BE2C (cell line): ENCODE results near the gene PTPRD.

Experiments
- DNase-seq: peaks from one replicate; pipeline ENCODE4 v3.0.0-alpha.2; 2020
- H3K27me3 ChIP-seq: fragments of 250-450 bp; sonication (Bioruptor Pico); 2 replicates; pipeline ENCODE4 v1.5.1; 2020; ENCODE audit warnings: mild to moderate bottlenecking
- H3K36me3 ChIP-seq: fragments of 250-450 bp; sonication (Bioruptor Pico); 2 replicates; pipeline ENCODE4 v1.5.1; 2020; ENCODE audit warnings: mild to moderate bottlenecking
- H3K4me1 ChIP-seq: fragments of 250-450 bp; sonication (Bioruptor Pico); 2 replicates; pipeline ENCODE4 v1.5.1; 2020
- H3K4me3 ChIP-seq: 2 replicates; pipeline ENCODE4 v1.5.1; 2011; ENCODE audit warnings: low read depth, low read length
- H3K9me3 ChIP-seq: fragments of 250-450 bp; sonication (Bioruptor Pico); 2 replicates; pipeline ENCODE4 v1.5.1; 2020
- CTCF ChIP-seq: IDR thresholded peaks from 2 replicates; pipeline ENCODE4 v1.5.1; 2012; ENCODE audit warnings: mild to moderate bottlenecking, low read depth, low read length

PTPRD gene

GRCh38 chr9:8821910-8822666 lies 1790.7 kb downstream of the PTPRD start:
- Histone ChIP-seq H3K9me3 (no peaks in the 10 kb centered on the region), H3K4me3 (no peak overlapping the region), H3K36me3 (no peaks in the 10 kb centered on the region), H3K27me3 (no peaks in the 10 kb centered on the region), H3K4me1 (no peaks in the 10 kb centered on the region)
- no peak for DNase-seq
- TF ChIP-seq CTCF: no peak

- Histone ChIP-seq H3K27me3 (no peaks in the 10 kb centered on the region), H3K36me3 (no peaks in the 10 kb centered on the region), H3K4me1 (no peaks in the 10 kb centered on the region), H3K4me3 (no peak overlapping the region), H3K9me3 (no peaks in the 10 kb centered on the region)
- no peak for TF ChIP-seq CTCF
- DNase-seq: no peak
Measured at GRCh38 chr9:8817335-8817734, 1795.5 kb downstream of the PTPRD start.

GRCh38 chr9:8816361-8816760 lies 1796.4 kb downstream of the PTPRD start:
- Histone ChIP-seq H3K36me3 (no peaks in the 10 kb centered on the region), H3K4me3 (no peak overlapping the region), H3K27me3 (no peaks in the 10 kb centered on the region), H3K9me3 (no peaks in the 10 kb centered on the region), H3K4me1 (no peaks in the 10 kb centered on the region)
- TF ChIP-seq CTCF: no peak
- no peak for DNase-seq

GRCh38 chr9:8815931-8816330 lies 1796.9 kb downstream of the PTPRD start:
- Histone ChIP-seq H3K9me3 (no peaks in the 10 kb centered on the region), H3K27me3 (no peaks in the 10 kb centered on the region), H3K36me3 (no peaks in the 10 kb centered on the region), H3K4me1 (no peaks in the 10 kb centered on the region), H3K4me3 (no peak overlapping the region)
- no peak for DNase-seq
- no peak for TF ChIP-seq CTCF

- Histone ChIP-seq H3K27me3 (no peaks in the 10 kb centered on the region), H3K9me3 (no peaks in the 10 kb centered on the region), H3K36me3 (no peaks in the 10 kb centered on the region), H3K4me1 (no peaks in the 10 kb centered on the region), H3K4me3 (no peak overlapping the region)
- no peak for TF ChIP-seq CTCF
- DNase-seq: no peak
Measured at GRCh38 chr9:8815219-8815618, 1797.6 kb downstream of the PTPRD start.

GRCh38 chr9:8812888-8813287 lies 1799.9 kb downstream of the PTPRD start:
- H3K27me3 ChIP-seq: no peaks in the 10 kb centered on the region
- no peaks in the 10 kb centered on the region for H3K9me3 ChIP-seq
- no peak for TF ChIP-seq CTCF
- no peak overlapping the region for H3K4me3 ChIP-seq
- no peaks in the 10 kb centered on the region for H3K36me3 ChIP-seq
- DNase-seq: no peak
- H3K4me1 ChIP-seq: no peaks in the 10 kb centered on the region
